Keratinocyte (primary cell): ENCODE data around the gene IFIT2.

ENCODE experiments used
- CTCF ChIP-seq, 3 experiments: IDR thresholded peaks in 1 of 3; conservative IDR thresholded peaks in 1 of 3; optimal IDR thresholded peaks in 1 of 3; 2 replicates in 2 of 3; 3 replicates in 1 of 3; pipeline versions ENCODE3 to v1.5.1; 2011; ENCODE audit warnings: low read length in 3 of 3, mild to moderate bottlenecking in 3 of 3, moderate library complexity in 2 of 3, control low read depth in 1 of 3, inconsistent platforms in 1 of 3; ENCODE audit not compliant: insufficient read depth in 2 of 3; ENCODE audit errors: extremely low read depth in 1 of 3
- EZH2 ChIP-seq: IDR thresholded peaks from one replicate; pipeline ENCODE4 v1.6.1; 2012; ENCODE audit warnings: inconsistent platforms, mild to moderate bottlenecking, low read length, moderate library complexity

GRCh38 chr10:89278900-89279392, 22.9 kb upstream of the IFIT2 start:
- no peak for TF ChIP-seq CTCF (optimal IDR thresholded peaks at IDR 0.05 in 1 of 3, IDR thresholded peaks at IDR 0.05 in 1 of 3, conservative IDR thresholded peaks at IDR 0.05 in 1 of 3; ENCODE audit: extremely low read depth in 1 of 3, insufficient read depth in 2 of 3, low read length in 3 of 3)
- no peak for TF ChIP-seq EZH2
